ENCODE measurements around the gene CDR2. TPM values are rescaled to one million over a fixed set of nuclear protein-coding genes. Genes with fewer than 3 reads are reported as not detected.

Gene CDR2
- total and polyA plus RNA-seq, 9 of the 15 experiments (the other 6 are each of a cell fraction or from before 2014, with no cell fraction given), result 4.6 to 30.3 (median 19.9) TPM

DNA sequence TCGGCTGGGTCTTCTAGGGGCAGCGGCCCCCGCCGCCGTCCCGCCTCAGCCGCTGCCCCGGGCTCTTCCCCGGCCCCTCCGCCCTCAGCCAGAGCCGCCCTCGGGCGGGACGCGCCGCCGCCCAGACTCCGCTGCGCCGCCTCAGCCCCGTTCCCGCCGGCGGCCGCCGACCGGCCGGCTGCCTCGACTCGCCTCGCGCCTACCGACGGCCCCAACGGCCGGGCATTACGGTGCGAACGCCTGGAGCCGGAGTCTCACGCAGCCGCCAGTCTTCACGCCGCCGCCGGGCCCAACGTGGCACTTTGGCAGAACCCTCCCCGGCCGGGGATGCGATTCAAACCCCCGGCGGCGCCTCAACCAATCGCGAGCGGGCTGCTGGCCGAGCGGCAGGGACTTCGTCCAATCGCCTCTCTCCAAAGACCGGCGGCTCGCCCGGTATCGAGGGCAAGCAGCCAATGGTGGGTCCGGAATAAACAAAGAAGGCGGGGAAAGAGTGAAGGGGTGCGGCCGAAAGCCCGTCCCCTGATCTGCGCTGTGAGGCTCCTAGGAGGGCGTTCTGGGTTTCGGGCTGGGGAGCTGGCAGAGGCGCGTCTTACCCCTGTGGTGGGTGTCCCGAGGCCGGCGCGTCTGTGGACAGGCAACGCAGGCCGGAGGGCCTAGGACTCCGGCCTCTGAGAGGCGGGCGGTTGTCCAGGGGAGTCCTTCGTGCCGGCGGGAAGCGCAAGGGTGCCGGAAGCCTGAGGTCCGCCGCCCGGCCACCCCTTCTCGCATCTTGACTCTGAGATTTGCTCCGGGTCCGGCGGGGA, at the start of gene CDR2 (continued):
- TF ChIP-seq ETV6 (IDR thresholded peaks at IDR 0.05; ENCODE audit: borderline replicate concordance in 1 of 2, low read depth in 2 of 2, low read length in 1 of 2) (no peak), ETV6 (CRISPR knock-in tag; IDR thresholded peaks at IDR 0.05; ENCODE audit: borderline replicate concordance) (no peak), ZC3H8 (IDR thresholded peaks at IDR 0.05) (no peak), CHCHD3 (CRISPR knock-in tag; IDR thresholded peaks at IDR 0.05) (no peak), ZNF282 (CRISPR knock-in tag; IDR thresholded peaks at IDR 0.05) (no peak), MLX (CRISPR knock-in tag; conservative IDR thresholded peaks at IDR 0.05) (no peak), ARID2 (IDR thresholded peaks at IDR 0.05) (no peak), SMARCC2 (IDR thresholded peaks at IDR 0.05; ENCODE audit: low read depth) (no peak), TCF3 (CRISPR knock-in tag; IDR thresholded peaks at IDR 0.05) (no peak), HDAC2 (IDR thresholded peaks at IDR 0.05) (no peak; the same call in 1 of the 2 replicates), PCBP2 (IDR thresholded peaks at IDR 0.05; ENCODE audit: low read depth, low read length, poor library complexity, severe bottlenecking) (no peak), RBM25 (IDR thresholded peaks at IDR 0.05; ENCODE audit: low read depth, low read length, severe bottlenecking) (peak; percentile 100), ZBTB1 (CRISPR knock-in tag; IDR thresholded peaks at IDR 0.05; ENCODE audit: borderline replicate concordance, low read depth) (no peak), FUS (optimal IDR thresholded peaks at IDR 0.05; ENCODE audit: low read depth, low read length) (no peak), HMG20A (CRISPR knock-in tag; conservative IDR thresholded peaks at IDR 0.05) (no peak), RBM34 (IDR thresholded peaks at IDR 0.05; ENCODE audit: borderline replicate concordance, insufficient read depth, low read length) (no peak), HMG20B (CRISPR knock-in tag; IDR thresholded peaks at IDR 0.05) (no peak), ESRRA (IDR thresholded peaks at IDR 0.05; ENCODE audit: borderline replicate concordance, low read depth) (0 out of 2 replicates have a peak, but pooled peaks have one; percentile 18), ZNF717 (CRISPR knock-in tag; IDR thresholded peaks at IDR 0.05) (no peak), ATF3 (IDR thresholded peaks at IDR 0.05) (no peak), ATF3 (CRISPR knock-in tag; conservative IDR thresholded peaks at IDR 0.05) (no peak)
- TF ChIP-seq, protein P1, sequence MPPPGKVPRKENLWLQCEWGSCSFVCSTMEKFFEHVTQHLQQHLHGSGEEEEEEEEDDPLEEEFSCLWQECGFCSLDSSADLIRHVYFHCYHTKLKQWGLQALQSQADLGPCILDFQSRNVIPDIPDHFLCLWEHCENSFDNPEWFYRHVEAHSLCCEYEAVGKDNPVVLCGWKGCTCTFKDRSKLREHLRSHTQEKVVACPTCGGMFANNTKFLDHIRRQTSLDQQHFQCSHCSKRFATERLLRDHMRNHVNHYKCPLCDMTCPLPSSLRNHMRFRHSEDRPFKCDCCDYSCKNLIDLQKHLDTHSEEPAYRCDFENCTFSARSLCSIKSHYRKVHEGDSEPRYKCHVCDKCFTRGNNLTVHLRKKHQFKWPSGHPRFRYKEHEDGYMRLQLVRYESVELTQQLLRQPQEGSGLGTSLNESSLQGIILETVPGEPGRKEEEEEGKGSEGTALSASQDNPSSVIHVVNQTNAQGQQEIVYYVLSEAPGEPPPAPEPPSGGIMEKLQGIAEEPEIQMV (tag; conservative IDR thresholded peaks at IDR 0.05; ENCODE audit: low read depth), result 0 out of 2 replicates have a peak, but pooled peaks have one; percentile 14
- TF ChIP-seq, protein P2, sequence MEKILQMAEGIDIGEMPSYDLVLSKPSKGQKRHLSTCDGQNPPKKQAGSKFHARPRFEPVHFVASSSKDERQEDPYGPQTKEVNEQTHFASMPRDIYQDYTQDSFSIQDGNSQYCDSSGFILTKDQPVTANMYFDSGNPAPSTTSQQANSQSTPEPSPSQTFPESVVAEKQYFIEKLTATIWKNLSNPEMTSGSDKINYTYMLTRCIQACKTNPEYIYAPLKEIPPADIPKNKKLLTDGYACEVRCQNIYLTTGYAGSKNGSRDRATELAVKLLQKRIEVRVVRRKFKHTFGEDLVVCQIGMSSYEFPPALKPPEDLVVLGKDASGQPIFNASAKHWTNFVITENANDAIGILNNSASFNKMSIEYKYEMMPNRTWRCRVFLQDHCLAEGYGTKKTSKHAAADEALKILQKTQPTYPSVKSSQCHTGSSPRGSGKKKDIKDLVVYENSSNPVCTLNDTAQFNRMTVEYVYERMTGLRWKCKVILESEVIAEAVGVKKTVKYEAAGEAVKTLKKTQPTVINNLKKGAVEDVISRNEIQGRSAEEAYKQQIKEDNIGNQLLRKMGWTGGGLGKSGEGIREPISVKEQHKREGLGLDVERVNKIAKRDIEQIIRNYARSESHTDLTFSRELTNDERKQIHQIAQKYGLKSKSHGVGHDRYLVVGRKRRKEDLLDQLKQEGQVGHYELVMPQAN (IDR thresholded peaks at IDR 0.05; ENCODE audit: borderline replicate concordance), result no peak
- TF ChIP-seq, protein P3, sequence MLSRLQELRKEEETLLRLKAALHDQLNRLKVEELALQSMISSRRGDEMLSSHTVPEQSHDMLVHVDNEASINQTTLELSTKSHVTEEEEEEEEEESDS (CRISPR knock-in tag; IDR thresholded peaks at IDR 0.05), result no peak
